H1 (cell line): ENCODE results near the gene TBC1D22B. TPM values are rescaled to one million over a fixed set of nuclear protein-coding genes. Genes with fewer than 3 reads are reported as not detected.

Source experiments
- BCL11A ChIP-seq, 2 experiments: IDR thresholded peaks; one replicate each; pipeline ENCODE4 v1.6.1; 2011; ENCODE audit warnings: low read depth in 2 of 2, low read length in 2 of 2, mild to moderate bottlenecking in 2 of 2
- NRF1 ChIP-seq: IDR thresholded peaks from 2 replicates; pipeline ENCODE4 v1.6.1; 2011; ENCODE audit warnings: mild to moderate bottlenecking, low read depth, low read length, improper control_type of control experiment
- POLR2A ChIP-seq, 2 experiments: IDR thresholded peaks; 1 replicate in 1 of 2; 2 replicates in 1 of 2; pipeline ENCODE4 v1.6.1; 2011; ENCODE audit warnings: low read depth in 2 of 2, low read length in 2 of 2, mild to moderate bottlenecking in 2 of 2; ENCODE audit errors: control extremely low read depth in 1 of 2
- POLR2AphosphoS5 ChIP-seq: IDR thresholded peaks from 2 replicates; pipeline ENCODE4 v1.6.1; 2011; ENCODE audit warnings: low read depth, low read length
- POU5F1 ChIP-seq: IDR thresholded peaks from 2 replicates; pipeline ENCODE4 v1.6.1; 2011; ENCODE audit warnings: low read depth, mild to moderate bottlenecking, low read length, moderate library complexity
- RXRA ChIP-seq: IDR thresholded peaks from 2 replicates; pipeline ENCODE4 v1.6.1; 2011; ENCODE audit warnings: low read depth, mild to moderate bottlenecking, low read length, moderate library complexity; ENCODE audit not compliant: insufficient read depth
- polyA plus RNA-seq, 7 experiments: library from polyadenylated mRNA; depleted of rRNA in 3 of 7; stranded (reverse) in 5 of 7; unstranded in 2 of 7; fragments of >200 nt in 5 of 7; fragments of 200-250 nt in 2 of 7; gene quantifications; 1 replicate in 5 of 7; 2 replicates in 1 of 7; 4 replicates in 1 of 7; pipeline versions ENCODE4 v1.2.1 to v1.2.3, GENCODE V29; 2011 to 2013; ENCODE audit warnings: missing spikeins in 2 of 7, mixed read lengths in 2 of 7
- total RNA-seq: library from RNA; stranded (reverse); fragmentation: NEBNext Ultra II Directional; extraction: Animal tissue kit (Norgen Biotek cat#: 25700); gene quantifications from 2 replicates; pipeline ENCODE4 v1.2.1, GENCODE V29; 2021

Gene TBC1D22B
- total and polyA plus RNA-seq, 2 of the 8 experiments (the other 6 are each of a cell fraction or from before 2014, with no cell fraction given): 10.1 to 17.4 TPM

DNA sequence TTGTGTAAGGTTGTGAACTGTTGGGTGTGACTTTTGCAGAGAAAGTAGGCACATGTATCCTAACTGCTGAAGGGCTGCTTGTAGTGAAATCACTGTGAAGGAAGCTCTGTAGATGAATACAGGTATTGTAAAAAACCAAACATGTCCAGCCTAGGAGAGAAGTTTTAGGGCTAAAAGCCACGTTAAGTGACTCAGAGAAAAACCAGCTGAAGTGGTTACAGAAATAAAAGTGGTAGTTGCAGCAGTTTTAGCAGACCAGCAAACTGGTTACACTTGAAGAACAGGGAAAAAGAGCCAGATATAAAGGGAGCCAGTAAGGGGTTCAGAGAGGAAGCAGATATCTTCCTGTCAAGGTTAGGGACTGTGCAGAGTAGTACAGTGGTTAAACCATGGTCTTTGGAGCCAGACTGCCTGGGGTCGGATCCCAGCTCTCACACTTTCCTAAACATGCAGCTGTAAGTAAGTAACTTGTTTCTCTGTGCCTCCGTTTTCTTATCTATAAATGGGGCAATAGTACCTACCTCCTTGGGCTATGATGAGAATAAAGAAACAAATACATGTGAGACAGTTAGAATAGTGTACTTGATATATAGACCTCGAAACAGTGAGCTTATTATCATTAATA, 62.4 kb downstream of the TBC1D22B start (continued):
- TF ChIP-seq BCL11A (IDR thresholded peaks at IDR 0.05; ENCODE audit: low read depth in 2 of 2, low read length in 2 of 2) (no peak), RXRA (no peak), POLR2AphosphoS5 (no peak), NRF1 (no peak), POLR2A (IDR thresholded peaks at IDR 0.05; ENCODE audit: control extremely low read depth in 1 of 2, low read depth in 2 of 2, low read length in 2 of 2) (no peak), POU5F1 (no peak)
